H1 (cell line): ENCODE measurements around the gene KRT1.

Source experiments
- CEBPB ChIP-seq: IDR thresholded peaks from 2 replicates; pipeline ENCODE4 v1.6.1; 2012; ENCODE audit warnings: low read depth, low read length
- CREB1 ChIP-seq: IDR thresholded peaks from 2 replicates; pipeline ENCODE4 v1.6.1; 2012; ENCODE audit warnings: inconsistent platforms
- CTCF ChIP-seq, 3 experiments: IDR thresholded peaks; 1 replicate in 2 of 3; 2 replicates in 1 of 3; pipeline versions ENCODE4 v1.5.1 to v1.6.1; 2011; ENCODE audit warnings: low read length in 3 of 3, mild to moderate bottlenecking in 3 of 3, inconsistent platforms in 2 of 3, low read depth in 1 of 3, moderate library complexity in 1 of 3; ENCODE audit not compliant: insufficient read depth in 1 of 3; ENCODE audit errors: control extremely low read depth in 1 of 3
- POLR2A ChIP-seq, 2 experiments: IDR thresholded peaks; 1 replicate in 1 of 2; 2 replicates in 1 of 2; pipeline ENCODE4 v1.6.1; 2011; ENCODE audit warnings: low read depth in 2 of 2, low read length in 2 of 2, mild to moderate bottlenecking in 2 of 2; ENCODE audit errors: control extremely low read depth in 1 of 2
- SP2 ChIP-seq: IDR thresholded peaks from 2 replicates; pipeline ENCODE4 v1.6.1; 2012; ENCODE audit warnings: mild to moderate bottlenecking, low read length, inconsistent platforms
- TBP ChIP-seq: IDR thresholded peaks from 2 replicates; pipeline ENCODE4 v1.6.1; 2011; ENCODE audit warnings: low read depth, low read length, improper control_type of control experiment
- TEAD4 ChIP-seq: IDR thresholded peaks from 2 replicates; pipeline ENCODE4 v1.6.1; 2012; ENCODE audit warnings: low read depth, low read length, inconsistent platforms, mixed read lengths
- USF2 ChIP-seq: IDR thresholded peaks from 2 replicates; pipeline ENCODE4 v1.6.1; 2011; ENCODE audit warnings: low read length, improper control_type of control experiment

- TF ChIP-seq CEBPB (no peak), USF2 (no peak), TEAD4 (no peak), CTCF (IDR thresholded peaks at IDR 0.05; ENCODE audit: control extremely low read depth in 1 of 3, insufficient read depth in 1 of 3, low read depth in 1 of 3, low read length in 3 of 3) (no peak), SP2 (no peak), CREB1 (no peak), POLR2A (IDR thresholded peaks at IDR 0.05; ENCODE audit: control extremely low read depth in 1 of 2, low read depth in 2 of 2, low read length in 2 of 2) (no peak), TBP (no peak)
These were observed 4.2 kb upstream of the KRT1 start for GRCh38 chr12:52684431-52684830.
